Measurements from ENCODE around the gene IL10.
A peak's percentile ranks its signal among the peaks of the same experiment; 100 is the strongest.

IL10 gene

GRCh38 chr1:206754011-206754410 lies 18.3 kb downstream of the IL10 start:
- DNase-seq (ENCODE audit: low read depth in 2 of 2): peak; percentile 48 to 64
- no peak overlapping the region for H3K4me3 ChIP-seq (replicated peaks in 1 of 2; ENCODE audit: low read depth in 2 of 2, low read length in 2 of 2)
- no peak for TF ChIP-seq CTCF (IDR thresholded peaks at IDR 0.05; ENCODE audit: low read depth, low read length)

GRCh38 chr1:206753141-206753540 lies 19.2 kb downstream of the IL10 start:
- no peak overlapping the region for H3K4me3 ChIP-seq (replicated peaks in 1 of 2; ENCODE audit: low read depth in 2 of 2, low read length in 2 of 2)
- TF ChIP-seq CTCF (IDR thresholded peaks at IDR 0.05; ENCODE audit: low read depth, low read length): no peak
- peak in 1 of 2 donors; percentile 65 for DNase-seq (ENCODE audit: low read depth in 2 of 2)

GRCh38 chr1:206752481-206752880 lies 19.8 kb downstream of the IL10 start:
- TF ChIP-seq CTCF (IDR thresholded peaks at IDR 0.05; ENCODE audit: low read depth, low read length): no peak
- DNase-seq (ENCODE audit: low read depth in 2 of 2): no peak
- no peak overlapping the region for H3K4me3 ChIP-seq (replicated peaks in 1 of 2; ENCODE audit: low read depth in 2 of 2, low read length in 2 of 2)

GRCh38 chr1:206751891-206752290 lies 20.4 kb downstream of the IL10 start:
- TF ChIP-seq CTCF (IDR thresholded peaks at IDR 0.05; ENCODE audit: low read depth, low read length): no peak
- H3K4me3 ChIP-seq (replicated peaks in 1 of 2; ENCODE audit: low read depth in 2 of 2, low read length in 2 of 2): no peak overlapping the region

GRCh38 chr1:206748348-206749030 lies 23.8 kb downstream of the IL10 start:
- no peak for TF ChIP-seq CTCF (IDR thresholded peaks at IDR 0.05; ENCODE audit: low read depth, low read length)
- peak; percentile 31 to 41 for DNase-seq (ENCODE audit: low read depth in 2 of 2)

More at GRCh38 chr1:206751891-206752290, 20.4 kb downstream of the IL10 start:
- no peak for DNase-seq (ENCODE audit: low read depth in 2 of 2)

GRCh38 chr1:206745301-206745700 lies 27.0 kb downstream of the IL10 start:
- H3K4me3 ChIP-seq (replicated peaks in 1 of 2; ENCODE audit: low read depth in 2 of 2, low read length in 2 of 2): no peak overlapping the region
- TF ChIP-seq CTCF (IDR thresholded peaks at IDR 0.05; ENCODE audit: low read depth, low read length): no peak
- no peak for DNase-seq (ENCODE audit: low read depth in 2 of 2)

More at GRCh38 chr1:206748348-206749030, 23.8 kb downstream of the IL10 start:
- no peak overlapping the region for H3K4me3 ChIP-seq (replicated peaks in 1 of 2; ENCODE audit: low read depth in 2 of 2, low read length in 2 of 2)

- DNase-seq (ENCODE audit: low read depth in 2 of 2): no peak
- no peak overlapping the region for H3K4me3 ChIP-seq (replicated peaks in 1 of 2; ENCODE audit: low read depth in 2 of 2, low read length in 2 of 2)
Observed at GRCh38 chr1:206744683-206745082, 27.6 kb downstream of the IL10 start.

More at GRCh38 chr1:206744683-206745082, 27.6 kb downstream of the IL10 start:
- TF ChIP-seq CTCF (IDR thresholded peaks at IDR 0.05; ENCODE audit: low read depth, low read length): no peak
